Caki2 (cell line): Measurements from ENCODE around the gene CCL24. TPM values are rescaled to one million over a fixed set of nuclear protein-coding genes. Genes with fewer than 3 reads are reported as not detected.

Experiments used
- total RNA-seq: library from RNA; depleted of rRNA; stranded (reverse); fragments of >200 nt; shearing (Covaris generic); gene quantifications from 2 replicates; pipeline ENCODE4 v1.2.3, GENCODE V29; 2014; ENCODE audit warnings: low replicate concordance; rRNA removed

The CCL24 gene
- total RNA-seq, 1 experiment from 2014 or later = not detected

Other genes with a start within 250 kb of the CCL24 start
- 21.8 and 25.3 TPM in 2 replicates for gene HIP1, start 74.9 kb downstream of the CCL24 start, total RNA-seq
- gene CCL26, start 41.6 kb downstream of the CCL24 start, total RNA-seq = not detected in 2 replicates
- gene RHBDD2, start 65.2 kb upstream of the CCL24 start, total RNA-seq = 19.8 and 21.8 TPM in 2 replicates
- gene POR, start 101.3 kb upstream of the CCL24 start, total RNA-seq = 94.8 and 144 TPM in 2 replicates
- 28.8 and 36.5 TPM in 2 replicates for gene TMEM120A, start 180.8 kb upstream of the CCL24 start, total RNA-seq
- gene STYXL1, start 234.2 kb upstream of the CCL24 start, total RNA-seq = 118 and 129 TPM in 2 replicates
- 127 and 221 TPM in 2 replicates for gene MDH2, start 234.3 kb upstream of the CCL24 start, total RNA-seq